Motor neuron (in vitro differentiated cells): ENCODE results near the gene ZNF324B. TPM values are rescaled to one million over a fixed set of nuclear protein-coding genes. Genes with fewer than 3 reads are reported as not detected.

ENCODE experiments used
- ATAC-seq, 8 experiments: fragments of 200-7000 bp; cut with Tn5 transposase; replicated peaks in 6 of 8; 2 replicates each; pipeline ENCODE4 v1.8.0; 2021; ENCODE audit warnings: mild to moderate bottlenecking in 8 of 8, moderate library complexity in 8 of 8
- H3K27ac ChIP-seq, 2 donors: fragments of 250-450 bp; sonication (Bioruptor Pico); 2 replicates each; pipeline ENCODE4 v1.9.0; 2021; ENCODE audit warnings: antibody characterized with exemption in 2 of 2, mild to moderate bottlenecking in 2 of 2, moderate library complexity in 1 of 2
- H3K4me1 ChIP-seq, 2 donors: fragments of 250-450 bp; sonication (Bioruptor Pico); replicated peaks in 1 of 2; 2 replicates each; pipeline ENCODE4 v1.6.1; 2021; ENCODE audit warnings: antibody characterized with exemption in 2 of 2, mild to moderate bottlenecking in 2 of 2, moderate library complexity in 1 of 2
- H3K4me3 ChIP-seq, 5 donors: fragments of 250-450 bp; sonication (Bioruptor Pico); 2 replicates each; pipeline ENCODE4 v1.9.0; 2021; ENCODE audit warnings: antibody characterized with exemption in 5 of 5, mild to moderate bottlenecking in 5 of 5, moderate library complexity in 4 of 5
- WGBS, 10 experiments: fragments of 450-650 bp; shearing (Covaris generic); methylation state at CpG; one replicate each; pipeline ENCODE4 v1.0.0; 2022; 5-methylcytosine and 5-hydroxymethylcytosine counted together
- in situ Hi-C, 9 experiments: fragments of 400-800 bp; cut with MboI; loops; one replicate each; pipeline ENCODE4 v1.15.0; 2021; ENCODE audit warnings: low sequenced_read_pairs in 9 of 9, low pct_unique_long_range_greater_than_20kb in 2 of 9; ENCODE audit not compliant: unreplicated experiment in 9 of 9
- total RNA-seq, 8 experiments: library from RNA; unstranded; fragments of 300-600 nt; gene quantifications; 2 replicates each; pipeline versions ENCODE4 v1.2.3 to v1.2.4, GENCODE V29; 2022

Gene ZNF324B
- total RNA-seq, 8 experiments from 2014 or later: 7.3 to 14.5 (median 10.5) TPM

DNA sequence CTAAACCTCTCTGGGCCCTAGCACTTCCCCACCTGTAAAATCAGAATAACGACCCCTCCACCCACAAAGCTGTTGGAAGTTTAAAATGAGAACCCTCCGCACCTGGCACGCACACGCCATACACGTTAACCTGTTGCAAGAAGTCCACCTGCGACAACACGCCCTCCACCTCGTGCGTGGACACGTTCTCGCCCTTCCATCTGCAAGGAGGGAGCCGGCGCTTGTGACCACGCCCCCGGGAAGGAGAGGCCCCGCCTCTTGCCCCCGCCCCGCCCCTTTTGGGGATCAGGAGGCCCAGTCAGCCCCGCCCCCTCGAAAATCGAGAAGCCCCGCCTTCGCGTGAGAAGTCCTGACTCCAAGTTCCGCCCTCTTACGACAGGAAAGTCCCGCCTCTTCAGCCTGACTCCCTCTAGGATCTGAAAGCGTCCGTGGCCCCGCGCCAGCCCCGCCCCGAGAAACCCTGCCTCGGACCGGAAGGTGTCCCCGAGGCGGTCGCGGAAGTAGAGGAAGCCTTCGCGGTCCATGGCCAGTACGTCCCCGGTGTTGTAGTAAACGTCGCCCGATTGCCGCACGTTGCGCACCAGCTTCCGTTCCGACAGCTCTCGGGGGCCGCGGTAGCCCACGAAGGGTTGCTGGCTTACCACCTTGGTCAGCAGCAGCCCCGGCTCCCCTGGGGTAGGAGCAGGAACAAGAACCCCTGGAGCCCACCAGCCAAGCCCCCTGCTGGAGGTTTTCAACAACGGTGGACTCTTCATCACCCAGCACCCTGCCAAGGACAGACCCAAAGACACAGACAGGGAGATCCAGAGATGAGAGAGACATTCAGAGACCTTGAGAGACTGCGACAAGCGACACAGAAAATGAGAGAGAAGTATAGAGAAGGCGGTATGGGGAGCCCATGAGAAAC lies 47.9 kb downstream of the ZNF324B start:
- in situ Hi-C loops: no loop called here
- peak overlapping the region; percentile 46 to 58 (median 55) for H3K4me3 ChIP-seq
- H3K4me1 ChIP-seq: peaks cover 13 to 17% of the 10 kb centered on the region in 2 donors
- H3K27ac ChIP-seq: peak overlapping the region; percentile 86
- 0 to 28% (median 5%) methylated on average over 1 to 13 of the region's 60 CpGs; no CpG with 5 or more reads in 2 of the 10 experiments for WGBS, 10 experiments
- peak; percentile 98 to 99 (median 98) for ATAC-seq

DNA sequence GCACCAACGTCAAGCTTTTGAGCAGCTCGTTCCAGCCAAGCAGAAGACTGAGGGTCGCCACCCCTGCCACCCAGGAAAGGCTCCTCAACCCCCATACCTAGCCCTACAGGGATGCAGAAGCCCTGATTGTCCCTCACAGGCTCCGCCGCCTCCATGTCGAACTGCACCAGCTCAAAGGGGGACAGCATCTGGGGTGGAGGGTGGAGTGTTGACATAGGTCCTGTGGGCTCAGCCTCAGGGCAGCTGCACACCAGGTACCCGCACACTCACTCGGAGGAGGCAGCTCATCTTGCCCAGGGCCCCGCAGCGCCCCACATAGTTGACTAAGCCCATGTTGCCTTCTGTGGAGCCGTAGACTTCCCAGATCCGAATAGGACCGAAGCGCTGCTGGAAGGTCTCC lies 48.8 kb downstream of the ZNF324B start:
- in situ Hi-C loops: no loop called here
- H3K4me1 ChIP-seq: peaks cover 13 to 17% of the 10 kb centered on the region in 2 donors
- H3K4me3 ChIP-seq: peak overlapping the region; percentile 46 to 58 (median 55)
- peak overlapping the region; percentile 86 for H3K27ac ChIP-seq
- no peak for ATAC-seq
- WGBS, 10 experiments: 46 to 100% (median 85%) methylated on average over 2 to 4 of the region's 14 CpGs; no CpG with 5 or more reads in 6 of the 10 experiments

Other genes with a start within 250 kb of the ZNF324B start
- 10 to 100 TPM; 23.7 to 63.5 (median 40.8) TPM for gene ZNF544, start 222.7 kb upstream of the ZNF324B start, total RNA-seq
- gene ZNF8, start 172.7 kb upstream of the ZNF324B start, total RNA-seq: 10 to 100 TPM in 5 of 8 experiments, 1 to 10 TPM in 3; 5.7 to 15.7 (median 10.6) TPM
- 10 to 100 TPM; 38.0 to 72.5 (median 53.6) TPM for gene ERVK3-1, start 146.2 kb upstream of the ZNF324B start, total RNA-seq
- gene ZSCAN22, start 124.6 kb upstream of the ZNF324B start, total RNA-seq: 1 to 10 TPM; 2.0 to 4.1 (median 3.3) TPM
- gene A1BG, start 98.1 kb upstream of the ZNF324B start, total RNA-seq: 10 to 100 TPM in 6 of 8 experiments, 1 to 10 TPM in 1, not detected in 1; 4.4 to 84.0 (median 63.6) TPM
- gene ZNF497, start 88.9 kb upstream of the ZNF324B start, total RNA-seq: 10 to 100 TPM in 1 of 8 experiments, 1 to 10 TPM in 5, under 1 TPM in 2; 0.61 to 10.2 (median 5.3) TPM
- gene ZNF837, start 70.6 kb upstream of the ZNF324B start, total RNA-seq: 1 to 10 TPM; 1.1 to 3.2 (median 1.6) TPM
- gene RPS5, start 64.4 kb upstream of the ZNF324B start, total RNA-seq: 1,000 to 10,000 TPM; 1,054 to 2,751 (median 1,702) TPM
- gene RNF225, start 56.0 kb upstream of the ZNF324B start, total RNA-seq: not detected
- gene ZNF584, start 43.0 kb upstream of the ZNF324B start, total RNA-seq: 10 to 100 TPM; 15.1 to 23.3 (median 17.5) TPM
- gene ZNF132, start 11.5 kb upstream of the ZNF324B start, total RNA-seq: 10 to 100 TPM in 2 of 8 experiments, 1 to 10 TPM in 6; 5.2 to 13.2 (median 7.4) TPM
- 10 to 100 TPM in 7 of 8 experiments, 1 to 10 TPM in 1; 8.5 to 21.3 (median 17.2) TPM for gene ZNF324, start 15.5 kb downstream of the ZNF324B start, total RNA-seq
- 10 to 100 TPM; 11.8 to 19.8 (median 14.6) TPM for gene ZNF446, start 24.7 kb downstream of the ZNF324B start, total RNA-seq
- gene SLC27A5, start 60.4 kb downstream of the ZNF324B start, total RNA-seq: 10 to 100 TPM; 11.0 to 26.3 (median 20.2) TPM
- 10 to 100 TPM in 3 of 8 experiments, 1 to 10 TPM in 5; 6.5 to 15.4 (median 7.7) TPM for gene ZBTB45, start 68.2 kb downstream of the ZNF324B start, total RNA-seq
- 100 to 1,000 TPM; 195 to 521 (median 274) TPM for gene TRIM28, start 92.4 kb downstream of the ZNF324B start, total RNA-seq
- gene CHMP2A, start 103.5 kb downstream of the ZNF324B start, total RNA-seq: 100 to 1,000 TPM; 106 to 165 (median 138) TPM
- 10 to 100 TPM; 49.3 to 82.7 (median 70.9) TPM for gene UBE2M, start 107.0 kb downstream of the ZNF324B start, total RNA-seq
- gene MZF1, start 121.7 kb downstream of the ZNF324B start, total RNA-seq: 10 to 100 TPM; 14.6 to 49.3 (median 17.0) TPM